ENCODE data around the gene CCNY.

GRCh38 chr10:35466661-35467060 lies 130.4 kb downstream of the CCNY start:
- TF ChIP-seq CTCF (conservative IDR thresholded peaks at IDR 0.05; ENCODE audit: low read length) (no peak), EZH2phosphoT487 (IDR thresholded peaks at IDR 0.05; ENCODE audit: borderline replicate concordance) (no peak)

Data from Loucy (cell line).